SU-DHL-6 (cell line): ENCODE measurements around the gene C11orf86.

Experiments
- H2AFZ ChIP-seq: fragments of 200-600 bp; sonication (generic); 2 replicates; pipeline ENCODE4 v1.6.1; 2014; ENCODE audit warnings: low read depth, mild to moderate bottlenecking, moderate library complexity, mixed read lengths, antibody characterized with exemption, low read length; ENCODE audit not compliant: severe bottlenecking
- H3F3A ChIP-seq: fragments of 200-600 bp; shearing (Covaris generic); 2 replicates; pipeline ENCODE4 v1.6.0; 2016; ENCODE audit warnings: antibody characterized with exemption, mild to moderate bottlenecking; ENCODE audit not compliant: insufficient read depth
- H3K27ac ChIP-seq: fragments of 200-600 bp; sonication (generic); 2 replicates; pipeline ENCODE4 v1.5.1; 2016; ENCODE audit warnings: low read depth, mild to moderate bottlenecking, low read length, moderate library complexity, mixed read lengths
- H3K27me3 ChIP-seq: fragments of 200-600 bp; sonication (generic), shearing (Covaris generic); 2 replicates; pipeline ENCODE4 v1.6.0; 2014; ENCODE audit warnings: mild to moderate bottlenecking, low read length
- H3K36me3 ChIP-seq: fragments of 200-600 bp; sonication (generic); 2 replicates; pipeline ENCODE4 v1.6.1; 2014; ENCODE audit warnings: mild to moderate bottlenecking, low read length, mixed read lengths
- H3K4me2 ChIP-seq: fragments of 300-600, 200-600 bp; shearing (Covaris generic), sonication (generic); 2 replicates; pipeline ENCODE4 v1.6.0; 2014; ENCODE audit warnings: low read length, low read depth, mild to moderate bottlenecking; ENCODE audit not compliant: poor library complexity, severe bottlenecking
- H3K4me3 ChIP-seq: fragments of 200-600 bp; sonication (generic); 2 replicates; pipeline ENCODE4 v1.5.1; 2014; ENCODE audit warnings: antibody characterized with exemption, low read length, mild to moderate bottlenecking, mixed read lengths; ENCODE audit not compliant: insufficient read depth, poor library complexity, severe bottlenecking
- H3K79me2 ChIP-seq: fragments of 200-600 bp; sonication (generic); 2 replicates; pipeline ENCODE4 v1.6.1; 2014; ENCODE audit warnings: mild to moderate bottlenecking, low read length, moderate library complexity; ENCODE audit not compliant: insufficient read depth
- H3K9ac ChIP-seq: fragments of 200-600 bp; sonication (generic); 2 replicates; pipeline ENCODE4 v1.7.0; 2014; ENCODE audit warnings: mild to moderate bottlenecking, low read length
- H3K9me2 ChIP-seq: fragments of 200-600 bp; sonication (generic); replicated peaks from 2 replicates; pipeline ENCODE4 v1.6.1; 2014; ENCODE audit warnings: low read length; ENCODE audit not compliant: insufficient read depth
- H3K9me3 ChIP-seq: fragments of 200-600 bp; sonication (generic); 2 replicates; pipeline ENCODE4 v1.6.1; 2014; ENCODE audit warnings: low read length, mixed read lengths; ENCODE audit not compliant: insufficient read depth
- H4K20me1 ChIP-seq: fragments of 200-600 bp; sonication (generic); 2 replicates; pipeline ENCODE4 v1.6.1; 2014; ENCODE audit warnings: low read depth, mild to moderate bottlenecking, antibody characterized with exemption, low read length, moderate library complexity, mixed read lengths
- EZH2phosphoT487 ChIP-seq: fragments of 200-600 bp; sonication (generic), shearing (Covaris generic); conservative IDR thresholded peaks from 2 replicates; pipeline ENCODE4 v1.6.1; 2018; ENCODE audit warnings: mild to moderate bottlenecking, antibody characterized with exemption, low read length, moderate library complexity, mixed read lengths
- TF ChIP-seq, protein P1 (sequence below): fragments of 200-600 bp; sonication (generic); IDR thresholded peaks from one replicate; pipeline ENCODE4 v1.5.1; 2017; ENCODE audit warnings: antibody characterized with exemption, mild to moderate bottlenecking, low read length, moderate library complexity; ENCODE audit not compliant: insufficient read depth, poor library complexity, severe bottlenecking

The C11orf86 gene

DNA sequence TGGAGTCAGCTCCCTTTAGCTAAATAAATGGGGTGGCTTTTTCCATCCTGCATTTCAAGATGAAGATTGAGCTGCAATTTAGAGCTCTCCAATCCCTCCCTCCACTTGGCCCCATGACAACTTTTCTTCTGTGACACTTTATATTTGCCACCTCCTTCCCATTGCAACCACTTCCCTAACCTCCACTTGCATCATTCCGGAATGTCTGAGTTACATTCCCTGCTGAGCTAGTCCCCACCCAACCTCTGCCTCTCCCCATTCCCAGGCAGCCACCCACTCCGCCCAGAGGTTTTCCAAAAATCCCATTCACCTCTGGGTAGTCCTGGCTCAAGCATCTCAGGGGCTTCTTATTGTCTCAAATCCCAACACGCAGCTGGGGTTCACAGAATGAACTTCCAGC is 41.6 kb upstream of the C11orf86 start:
- no peaks in the 10 kb centered on the region for H3K79me2 ChIP-seq
- no peak overlapping the region for H2AFZ ChIP-seq
- no peaks in the 10 kb centered on the region for H3K9me2 ChIP-seq
- TF ChIP-seq, protein P1, sequence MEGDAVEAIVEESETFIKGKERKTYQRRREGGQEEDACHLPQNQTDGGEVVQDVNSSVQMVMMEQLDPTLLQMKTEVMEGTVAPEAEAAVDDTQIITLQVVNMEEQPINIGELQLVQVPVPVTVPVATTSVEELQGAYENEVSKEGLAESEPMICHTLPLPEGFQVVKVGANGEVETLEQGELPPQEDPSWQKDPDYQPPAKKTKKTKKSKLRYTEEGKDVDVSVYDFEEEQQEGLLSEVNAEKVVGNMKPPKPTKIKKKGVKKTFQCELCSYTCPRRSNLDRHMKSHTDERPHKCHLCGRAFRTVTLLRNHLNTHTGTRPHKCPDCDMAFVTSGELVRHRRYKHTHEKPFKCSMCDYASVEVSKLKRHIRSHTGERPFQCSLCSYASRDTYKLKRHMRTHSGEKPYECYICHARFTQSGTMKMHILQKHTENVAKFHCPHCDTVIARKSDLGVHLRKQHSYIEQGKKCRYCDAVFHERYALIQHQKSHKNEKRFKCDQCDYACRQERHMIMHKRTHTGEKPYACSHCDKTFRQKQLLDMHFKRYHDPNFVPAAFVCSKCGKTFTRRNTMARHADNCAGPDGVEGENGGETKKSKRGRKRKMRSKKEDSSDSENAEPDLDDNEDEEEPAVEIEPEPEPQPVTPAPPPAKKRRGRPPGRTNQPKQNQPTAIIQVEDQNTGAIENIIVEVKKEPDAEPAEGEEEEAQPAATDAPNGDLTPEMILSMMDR = no peak
- TF ChIP-seq EZH2phosphoT487 = no peak
- H3K4me3 ChIP-seq = no peak overlapping the region
- no peaks in the 10 kb centered on the region for H4K20me1 ChIP-seq
- no peak overlapping the region for H3K4me2 ChIP-seq
- H3K9ac ChIP-seq = no peak overlapping the region
- H3K27me3 ChIP-seq = no peaks in the 10 kb centered on the region
- H3K27ac ChIP-seq = no peak overlapping the region
- no peaks in the 10 kb centered on the region for H3K9me3 ChIP-seq
- H3F3A ChIP-seq = no peaks in the 10 kb centered on the region
- H3K36me3 ChIP-seq = no peaks in the 10 kb centered on the region

DNA sequence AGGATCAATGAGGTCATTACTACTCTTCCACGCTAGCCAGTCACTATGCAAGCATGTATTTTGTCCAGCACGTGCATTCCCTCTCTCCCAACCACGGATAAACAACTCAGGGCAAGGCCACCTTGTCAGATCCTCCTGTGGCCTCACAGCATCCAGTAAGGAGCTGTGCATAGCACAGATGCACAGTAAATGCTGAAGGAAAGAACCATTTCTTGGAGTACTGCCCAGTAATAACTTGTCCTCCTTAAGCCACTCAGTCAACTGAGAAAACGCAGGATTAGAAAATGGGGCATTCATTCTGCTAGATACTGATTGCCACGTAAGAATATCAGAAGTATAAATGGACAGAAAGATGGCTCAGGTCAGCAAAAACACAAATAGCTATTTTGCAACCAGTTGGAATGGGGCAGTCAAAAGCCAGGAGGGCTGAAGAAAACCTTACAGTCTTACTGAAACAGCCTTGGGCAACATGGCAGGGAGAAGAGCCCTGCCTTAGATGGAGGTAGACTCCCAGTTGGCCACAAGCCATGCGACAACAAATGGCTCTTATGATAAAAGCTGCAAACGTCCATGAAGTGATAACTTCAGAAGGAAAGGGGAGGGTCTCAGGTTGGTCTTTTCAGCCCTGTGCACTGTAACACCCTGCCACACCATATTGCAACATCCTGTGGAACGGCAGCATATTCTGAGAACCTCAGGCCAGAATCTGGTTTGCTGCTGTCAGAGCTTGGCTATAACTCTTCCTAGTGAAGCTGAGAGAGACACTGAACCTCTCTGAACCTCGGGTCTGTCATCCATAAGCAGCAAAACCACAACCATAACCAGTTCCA is 39.9 kb upstream of the C11orf86 start:
- no peaks in the 10 kb centered on the region for H3K36me3 ChIP-seq
- no peak overlapping the region for H3K4me2 ChIP-seq
- H3K9me2 ChIP-seq = no peaks in the 10 kb centered on the region
- H4K20me1 ChIP-seq = no peaks in the 10 kb centered on the region
- H3K79me2 ChIP-seq = no peaks in the 10 kb centered on the region
- H3K27ac ChIP-seq = no peak overlapping the region
- H3K9ac ChIP-seq = no peak overlapping the region
- no peaks in the 10 kb centered on the region for H3F3A ChIP-seq
- H3K9me3 ChIP-seq = no peaks in the 10 kb centered on the region
- no peak overlapping the region for H3K4me3 ChIP-seq
- TF ChIP-seq, protein P1 = no peak
- TF ChIP-seq EZH2phosphoT487 = no peak
- H2AFZ ChIP-seq = no peak overlapping the region
- H3K27me3 ChIP-seq = no peaks in the 10 kb centered on the region

DNA sequence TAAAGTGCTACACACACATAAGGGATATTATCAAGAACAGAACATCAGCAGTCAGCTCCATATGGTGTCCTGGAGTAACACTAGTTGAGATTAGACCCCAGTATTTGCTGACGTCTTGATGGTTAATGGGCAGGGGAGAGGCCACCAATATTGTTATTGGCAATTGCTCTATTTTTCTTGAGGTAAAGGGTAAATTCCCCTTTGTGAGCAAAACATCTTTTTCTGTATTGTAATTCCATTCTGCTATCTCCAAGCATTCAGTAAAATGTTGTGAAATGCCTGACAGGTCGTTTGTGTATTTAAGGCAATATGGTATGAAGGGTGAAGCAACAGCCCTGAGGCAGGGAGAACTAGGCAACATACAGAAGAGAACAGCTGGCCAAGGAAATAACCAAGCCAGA is 38.8 kb upstream of the C11orf86 start:
- Histone ChIP-seq H3F3A (no peaks in the 10 kb centered on the region), H3K36me3 (no peaks in the 10 kb centered on the region), H3K4me3 (no peak overlapping the region), H2AFZ (no peak overlapping the region), H3K9me2 (no peaks in the 10 kb centered on the region), H4K20me1 (no peaks in the 10 kb centered on the region), H3K27me3 (no peaks in the 10 kb centered on the region), H3K9ac (no peak overlapping the region), H3K9me3 (no peaks in the 10 kb centered on the region), H3K79me2 (no peaks in the 10 kb centered on the region), H3K27ac (no peak overlapping the region), H3K4me2 (no peak overlapping the region)
- TF ChIP-seq EZH2phosphoT487 = no peak
- TF ChIP-seq, protein P1 = no peak
